GM18511 (cell line): ENCODE measurements around the gene AURKAIP1.

Experiments
- ATAC-seq: cut with Tn5 transposase; IDR thresholded peaks from one replicate; pipeline ENCODE4 v1.9.1; 2021; ENCODE audit warnings: mild to moderate bottlenecking, moderate library complexity; ENCODE audit not compliant: unreplicated experiment

Gene AURKAIP1

DNA sequence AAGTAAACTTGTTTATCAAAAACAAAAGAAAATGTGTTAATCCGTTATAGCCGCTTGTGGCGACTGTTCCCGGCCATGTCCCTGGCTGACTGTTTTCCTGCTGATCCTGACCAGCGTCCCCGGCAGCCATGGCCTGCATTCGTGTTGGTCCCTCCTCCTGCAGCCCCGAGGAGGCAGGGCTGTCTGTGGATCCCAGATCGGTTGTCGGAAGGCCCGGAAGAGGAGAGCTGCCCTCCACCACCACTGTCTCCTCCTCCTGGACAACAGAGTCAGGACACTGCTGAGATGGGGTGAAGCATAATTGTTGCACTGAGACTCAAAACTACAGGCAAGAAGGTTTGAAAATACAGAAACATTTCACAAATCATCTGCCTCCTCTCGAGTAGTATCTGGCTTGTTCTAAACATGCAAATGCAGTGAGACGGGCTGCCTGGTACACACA, 13.0 kb downstream of the AURKAIP1 start:
- no peak for ATAC-seq

DNA sequence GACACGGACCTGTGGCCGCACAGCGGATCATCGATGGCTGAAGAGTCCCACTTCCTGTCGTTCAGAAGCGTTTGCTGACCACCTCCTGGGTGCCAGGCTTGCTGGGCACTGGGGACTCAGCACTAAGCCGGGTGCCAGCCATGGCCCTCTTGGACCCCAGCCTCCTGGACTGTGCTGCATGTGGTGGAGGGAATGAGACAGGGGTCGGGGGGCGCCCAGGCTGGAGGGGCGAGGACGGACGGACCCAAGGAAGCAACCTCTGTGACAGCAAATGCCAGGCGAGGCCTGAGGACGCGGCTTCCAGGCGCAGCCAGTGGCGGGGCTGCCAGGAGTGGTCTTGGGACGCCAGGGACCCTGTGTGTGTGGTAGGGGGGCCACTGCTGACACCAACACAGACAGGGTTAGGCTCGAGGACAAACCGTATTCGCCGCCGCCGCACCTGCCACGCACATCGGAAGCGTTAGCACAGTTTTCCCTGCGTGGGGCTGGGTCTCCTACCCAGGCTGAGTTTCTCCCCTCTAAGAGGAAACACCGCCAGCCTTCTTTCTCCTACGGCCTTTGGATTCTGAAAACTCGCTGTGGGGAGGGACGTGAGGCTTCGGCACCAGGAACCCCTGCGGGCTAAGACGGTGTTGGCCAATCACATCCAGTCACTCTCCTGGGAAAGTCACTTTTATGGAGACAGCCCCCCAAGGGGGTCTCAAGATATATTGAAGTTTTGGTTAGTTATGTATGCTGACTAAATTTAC, 13.6 kb downstream of the AURKAIP1 start:
- ATAC-seq: no peak

DNA sequence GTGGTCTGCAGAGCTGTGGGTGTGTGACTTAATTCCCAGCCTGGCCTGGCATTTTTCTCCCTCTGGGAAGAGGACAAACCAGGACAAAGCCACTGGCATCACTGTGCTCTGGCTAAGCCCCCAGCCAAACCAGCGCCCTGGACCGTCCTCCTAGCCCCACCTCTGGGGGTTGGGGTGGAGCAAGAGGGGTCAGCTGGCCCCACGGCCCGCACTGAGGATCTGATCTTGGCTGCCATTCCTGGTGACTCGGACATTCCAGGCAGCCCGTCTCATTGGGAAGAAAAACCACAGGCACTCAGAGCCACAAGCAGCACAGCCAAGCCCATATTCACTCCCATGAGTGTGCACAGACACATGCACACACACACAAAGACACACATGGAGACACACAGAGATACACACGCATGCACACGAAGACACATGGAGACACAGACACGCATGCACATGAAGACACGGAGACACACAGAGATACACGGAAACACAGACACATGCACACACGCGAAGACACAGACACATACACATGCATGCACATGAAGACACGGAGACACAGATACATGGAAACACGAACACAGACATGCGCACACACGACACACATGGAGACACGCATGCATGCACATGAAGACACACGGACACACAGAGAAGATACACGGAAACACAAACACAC, 14.4 kb downstream of the AURKAIP1 start:
- ATAC-seq: no peak

DNA sequence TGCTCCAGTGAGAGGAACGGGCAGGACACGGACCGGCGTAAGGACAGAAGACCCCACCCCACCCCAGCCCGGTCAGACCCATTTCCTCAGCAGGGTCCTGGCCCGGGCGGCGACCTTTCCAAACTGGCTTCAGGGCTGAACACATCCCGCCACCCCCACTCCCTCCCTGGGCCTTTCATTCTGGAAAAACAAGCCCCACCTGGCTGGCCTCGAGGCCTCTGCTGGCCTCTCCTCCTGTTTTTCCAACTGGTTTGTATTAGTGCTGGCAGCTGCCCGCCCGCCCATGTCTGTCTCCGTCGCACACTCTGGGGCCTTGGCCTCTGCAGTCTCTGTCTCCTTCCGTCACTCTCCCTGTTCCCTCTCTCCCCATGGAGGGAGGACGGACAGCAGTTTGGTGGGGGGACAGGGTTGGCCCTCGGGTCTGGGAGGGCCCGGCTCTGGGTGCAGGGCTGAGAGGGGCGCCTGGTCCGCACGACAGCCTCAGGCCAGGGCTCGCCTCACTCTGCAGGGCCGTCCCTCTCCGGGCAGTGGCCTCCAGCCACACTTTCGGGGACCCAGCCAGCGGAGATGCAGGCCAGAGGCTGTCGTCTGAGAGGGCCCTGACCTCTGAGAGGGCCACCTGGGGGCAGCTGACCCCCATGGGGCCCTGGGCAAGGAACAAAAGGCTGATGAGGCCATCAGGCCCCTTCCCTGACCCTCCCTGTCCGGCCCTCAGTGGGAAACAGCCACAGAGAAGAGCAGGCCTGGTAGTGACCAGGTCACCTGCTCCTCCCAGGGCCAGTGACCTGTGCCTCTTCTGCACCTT, 15.1 kb downstream of the AURKAIP1 start:
- no peak for ATAC-seq

DNA sequence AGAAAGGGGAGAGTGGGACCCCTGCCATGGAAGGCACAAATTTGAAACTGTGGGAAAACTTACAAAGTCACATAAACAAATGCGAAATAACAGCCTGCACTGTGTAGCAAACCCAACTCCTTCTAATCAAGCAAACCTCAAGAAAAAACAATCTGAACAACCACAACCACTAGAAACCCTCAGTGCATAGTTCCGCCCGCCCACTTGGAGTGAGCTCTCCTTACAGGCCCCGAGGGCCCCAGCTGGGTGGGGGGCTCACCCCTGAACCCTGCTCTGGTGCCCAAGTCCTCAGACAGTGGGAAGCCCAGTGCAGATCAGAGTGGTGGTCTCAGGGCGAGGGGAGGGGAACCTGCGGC, 15.7 kb downstream of the AURKAIP1 start:
- no peak for ATAC-seq

DNA sequence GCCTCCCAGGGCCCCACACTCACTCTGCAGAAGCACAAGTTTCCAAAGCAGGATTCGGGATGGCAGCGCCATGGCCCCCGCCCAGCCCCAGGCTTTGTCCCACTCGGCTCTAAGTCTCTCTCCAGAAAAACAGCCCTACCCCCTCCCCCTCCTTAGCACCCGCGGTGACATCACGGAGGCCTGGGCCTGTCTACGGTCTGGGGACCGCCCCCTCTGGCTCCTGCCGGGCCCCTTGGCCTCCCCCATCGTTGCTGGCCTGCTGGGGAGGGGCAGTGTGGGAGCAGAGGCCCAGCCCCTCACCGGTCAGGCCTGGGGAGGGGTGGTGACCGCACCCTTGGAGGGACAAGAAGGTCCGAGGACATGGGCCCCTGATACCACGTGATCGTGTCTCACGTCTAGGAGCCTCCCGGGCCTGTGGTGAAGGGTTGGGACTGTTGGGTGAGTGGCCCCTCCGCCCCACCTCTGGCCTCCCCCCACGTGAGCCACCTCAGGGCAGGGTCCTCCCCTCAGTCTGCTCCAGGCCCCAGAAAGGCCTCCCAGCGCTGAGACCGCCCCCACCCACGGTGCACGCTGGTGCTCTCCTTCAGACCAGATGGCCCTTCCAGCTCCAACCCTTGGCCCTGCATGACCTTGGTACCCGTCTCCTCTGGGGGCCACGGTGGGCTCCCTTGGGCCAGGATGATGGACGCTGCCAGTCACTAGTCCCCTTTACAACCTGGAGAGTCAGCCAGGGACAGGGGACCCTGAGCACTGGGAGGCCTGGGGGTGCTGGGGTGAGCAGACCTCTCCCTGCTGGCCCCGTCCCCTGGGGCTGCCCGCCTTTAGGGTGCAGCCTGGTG, 16.4 kb downstream of the AURKAIP1 start, which contains the start of gene MXRA8:
TSS of gene MXRA8 (minus strand) at position 123 of the 839 bp plus-strand sequence. CDS start at position 72, 51 bp downstream.
- ATAC-seq: no peak

DNA sequence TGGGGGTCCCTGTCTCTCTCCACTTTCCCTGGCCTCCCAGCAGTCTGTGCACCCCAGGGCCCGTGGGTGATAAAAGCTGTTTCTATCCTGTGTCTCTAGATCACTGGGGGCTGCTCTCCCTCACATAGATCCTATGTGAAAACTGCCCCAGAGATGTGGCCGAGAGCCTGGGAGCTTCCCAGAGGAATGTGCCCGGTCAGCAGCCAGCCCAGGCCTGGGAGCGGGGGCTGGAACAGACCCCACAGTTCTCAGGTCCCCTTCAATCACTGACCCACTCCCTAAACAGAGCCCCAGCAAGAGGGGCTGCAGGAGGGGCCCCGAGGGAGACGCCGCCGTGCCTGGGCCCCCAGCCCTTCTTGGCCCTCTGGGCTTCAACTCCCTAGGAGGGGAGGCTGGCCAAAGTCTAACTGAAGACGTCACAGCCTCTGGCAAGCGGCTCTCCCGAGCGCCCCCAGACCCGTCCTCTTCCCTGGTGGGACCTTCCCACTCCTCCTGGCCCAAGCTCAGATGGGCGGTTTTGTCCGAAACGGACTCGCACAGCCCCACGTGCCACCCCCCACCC, 17.1 kb downstream of the AURKAIP1 start:
- no peak for ATAC-seq

DNA sequence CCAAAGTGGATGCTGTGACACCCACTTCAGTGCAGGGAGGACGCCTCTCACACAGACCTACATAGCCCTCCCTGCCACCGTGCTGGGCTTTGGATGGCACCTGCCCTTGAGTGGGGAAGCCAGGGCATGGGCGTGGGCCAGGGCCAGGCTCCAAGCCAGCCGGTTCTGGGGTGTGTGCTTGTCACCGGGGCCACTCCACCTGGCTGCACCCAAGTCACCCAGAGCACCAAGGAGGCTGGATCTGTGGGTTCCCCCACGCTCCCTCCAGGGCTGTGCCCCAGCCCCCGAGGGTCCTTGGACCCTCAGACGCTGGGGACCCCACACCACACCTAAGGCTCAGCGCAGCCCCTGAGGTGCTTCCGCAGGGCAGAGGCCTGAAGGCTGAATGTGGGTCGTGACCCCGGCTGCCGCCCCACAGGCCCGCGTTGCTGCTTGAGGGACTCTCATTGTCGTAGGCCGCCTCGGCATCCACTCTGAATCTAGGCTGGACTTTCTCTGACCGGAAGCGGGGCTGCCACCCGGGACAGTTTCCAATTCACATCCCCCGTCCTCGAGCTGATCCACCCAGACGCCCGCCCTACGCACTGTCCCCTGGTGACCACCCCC, 18.1 kb downstream of the AURKAIP1 start:
- no peak for ATAC-seq

DNA sequence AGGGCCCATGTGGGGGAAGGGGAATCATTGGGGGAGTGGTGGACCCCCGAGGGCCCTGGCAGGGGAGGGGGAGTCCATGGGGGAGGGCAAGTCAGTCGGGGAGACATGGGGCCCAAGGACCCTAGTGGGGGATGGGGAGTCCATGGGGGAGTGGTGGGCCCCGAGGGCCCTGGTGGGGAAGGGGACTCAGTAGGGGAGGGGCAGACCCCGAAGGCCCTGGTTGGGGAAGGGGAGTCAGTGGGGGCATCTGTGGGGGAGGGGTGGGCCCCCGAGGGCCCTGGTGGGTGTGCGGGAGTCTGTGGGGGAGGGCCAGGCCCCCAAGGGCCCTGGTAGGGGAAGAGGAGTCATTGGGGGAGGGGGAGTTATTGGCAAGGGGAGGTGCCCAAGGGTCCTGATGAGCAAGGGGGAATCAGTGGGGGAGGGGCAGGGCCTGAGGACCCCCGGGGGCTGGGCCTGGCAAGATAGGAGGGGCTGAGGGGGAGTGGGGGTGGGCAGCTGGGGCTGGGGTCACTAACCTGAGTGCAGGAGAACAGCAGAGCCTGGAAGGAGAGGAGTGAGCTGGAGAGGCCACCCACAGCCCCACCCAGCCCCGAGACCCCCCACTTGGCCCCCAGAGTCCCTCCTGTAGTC, 18.7 kb downstream of the AURKAIP1 start:
- no peak for ATAC-seq

DNA sequence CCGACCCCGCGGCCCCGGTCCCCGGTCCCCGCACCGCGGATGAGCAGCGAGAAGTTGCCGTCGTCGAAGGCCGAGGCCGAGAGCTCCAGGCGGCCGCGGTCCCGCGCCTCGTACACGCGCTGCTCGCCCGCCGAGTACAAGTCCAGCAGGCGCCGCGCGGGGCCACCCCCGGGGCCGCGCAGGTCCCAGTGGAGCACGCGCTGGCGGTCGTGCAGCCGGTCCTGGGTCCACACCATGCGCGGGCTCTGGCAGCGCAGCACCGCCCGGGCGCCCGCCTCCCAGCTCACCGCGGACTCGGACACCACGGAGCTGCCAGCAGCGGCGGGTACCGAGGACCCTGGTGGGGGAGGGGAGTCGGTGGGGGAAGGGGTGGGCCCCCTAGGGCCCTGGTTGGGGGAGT, 19.6 kb downstream of the AURKAIP1 start:
- no peak for ATAC-seq

DNA sequence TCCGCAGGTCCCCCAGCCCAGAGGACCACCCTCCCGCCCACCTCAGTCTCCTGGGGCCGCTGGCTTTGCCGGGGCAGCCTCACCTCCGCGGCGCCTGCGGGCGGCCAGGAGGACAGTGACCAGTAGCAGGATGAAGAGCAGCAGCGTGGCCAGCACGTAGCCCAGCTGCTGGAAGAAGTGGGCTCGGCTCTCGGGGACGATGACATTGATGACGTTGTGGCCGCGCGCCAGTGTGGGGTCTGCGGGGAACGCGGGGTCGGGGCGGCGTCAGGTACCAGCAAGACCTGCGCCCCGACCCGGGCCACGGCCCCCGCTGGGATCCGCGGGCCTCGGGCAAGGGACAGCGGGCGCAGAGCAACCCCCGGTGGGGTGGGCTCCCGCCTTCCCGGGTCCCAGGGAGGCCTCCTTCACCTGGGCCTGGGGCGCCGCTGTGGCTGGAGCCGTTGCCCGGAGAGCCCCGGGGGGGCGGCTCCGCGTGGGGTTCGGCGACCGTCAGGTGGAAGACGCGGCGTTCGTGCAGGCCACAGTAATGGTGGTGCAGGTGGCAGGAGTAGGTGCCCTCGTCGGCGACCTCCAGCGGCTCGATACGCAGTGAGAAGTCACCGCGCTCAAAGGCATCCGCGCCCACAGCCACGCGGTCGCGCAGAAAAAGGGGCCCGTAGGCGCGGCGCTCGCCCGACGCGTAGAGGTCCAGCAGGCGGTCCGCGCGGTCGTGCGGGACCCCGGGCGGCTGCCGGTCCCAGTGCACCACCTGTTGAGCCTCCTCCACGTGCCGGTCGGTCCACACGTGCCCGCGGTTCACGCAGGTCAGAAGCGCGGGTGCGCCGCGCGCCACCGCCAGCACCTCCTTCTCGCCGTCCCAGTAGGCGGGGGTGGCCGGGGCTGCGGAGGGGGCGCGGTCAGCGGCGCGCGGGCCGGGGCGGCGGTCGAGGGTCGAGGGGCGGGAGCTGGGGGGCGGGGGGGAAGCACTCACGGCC, 20.4 kb downstream of the AURKAIP1 start:
- no peak for ATAC-seq

DNA sequence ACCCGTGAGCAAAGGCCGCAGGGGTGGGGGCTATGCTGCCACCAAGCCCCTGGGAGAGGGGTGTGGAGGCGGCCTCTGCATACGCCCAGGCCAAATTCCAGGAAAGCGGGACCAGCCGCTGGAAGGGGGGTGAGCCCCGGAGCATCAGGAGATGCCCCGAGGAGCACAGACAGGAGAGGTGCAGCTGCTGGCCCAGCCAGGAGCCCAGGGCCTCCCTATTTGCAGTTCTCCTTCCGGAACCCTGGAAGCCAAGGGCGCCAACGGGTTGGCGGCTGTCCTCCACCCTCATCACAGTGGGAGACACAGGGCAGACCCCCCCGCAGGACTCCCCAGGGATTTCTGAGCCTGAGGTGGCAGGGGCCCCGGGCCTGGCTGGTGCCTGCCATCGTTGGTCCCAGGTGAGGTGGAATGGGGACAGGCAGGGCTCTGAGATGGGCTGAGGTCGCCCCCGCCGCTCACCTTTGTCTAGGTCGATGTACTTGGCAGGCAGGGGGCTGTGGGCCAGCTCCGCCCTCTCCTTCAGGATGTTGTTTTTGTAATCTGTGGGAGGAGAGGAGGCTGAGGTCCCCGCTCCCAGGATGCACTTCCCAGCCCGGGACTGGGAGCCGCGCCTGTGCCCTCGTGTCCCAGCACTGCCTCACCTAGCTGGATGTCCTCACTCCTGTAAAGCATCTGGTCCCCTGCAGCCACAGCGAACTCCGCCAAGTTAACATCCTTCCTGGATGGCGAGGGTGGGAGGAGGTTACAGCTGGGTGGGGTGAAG, 21.4 kb downstream of the AURKAIP1 start:
- ATAC-seq: no peak

DNA sequence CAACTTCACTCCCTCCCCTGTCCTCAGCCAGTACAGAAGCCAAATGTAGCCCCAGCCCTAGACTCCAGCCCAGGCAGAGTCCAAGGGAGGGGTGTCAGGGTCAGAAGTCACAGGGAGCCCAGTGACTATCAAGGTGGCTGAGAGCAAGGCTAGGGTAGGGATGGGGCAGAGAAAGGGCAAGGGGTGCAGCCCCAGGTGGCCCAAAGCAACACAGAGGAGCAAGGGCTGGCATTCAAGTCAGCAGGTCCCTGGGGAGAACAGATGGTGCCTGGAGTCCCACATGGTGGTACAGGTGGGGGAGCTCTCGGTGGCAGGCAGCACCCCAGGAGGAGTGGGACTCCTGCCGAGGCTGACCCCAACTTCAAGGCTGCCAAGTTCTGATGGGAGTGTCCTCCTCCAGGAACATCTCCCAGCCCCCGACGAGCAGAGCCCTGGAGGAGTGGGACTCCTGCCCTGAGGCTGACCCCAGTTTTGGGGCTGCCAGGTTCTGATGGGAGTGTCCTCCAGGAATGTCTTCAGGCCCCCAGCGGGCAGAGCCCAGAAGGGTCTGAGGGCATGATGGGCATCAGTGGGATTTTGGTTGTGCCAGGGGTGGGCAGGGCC, 22.1 kb downstream of the AURKAIP1 start:
- no peak for ATAC-seq

DNA sequence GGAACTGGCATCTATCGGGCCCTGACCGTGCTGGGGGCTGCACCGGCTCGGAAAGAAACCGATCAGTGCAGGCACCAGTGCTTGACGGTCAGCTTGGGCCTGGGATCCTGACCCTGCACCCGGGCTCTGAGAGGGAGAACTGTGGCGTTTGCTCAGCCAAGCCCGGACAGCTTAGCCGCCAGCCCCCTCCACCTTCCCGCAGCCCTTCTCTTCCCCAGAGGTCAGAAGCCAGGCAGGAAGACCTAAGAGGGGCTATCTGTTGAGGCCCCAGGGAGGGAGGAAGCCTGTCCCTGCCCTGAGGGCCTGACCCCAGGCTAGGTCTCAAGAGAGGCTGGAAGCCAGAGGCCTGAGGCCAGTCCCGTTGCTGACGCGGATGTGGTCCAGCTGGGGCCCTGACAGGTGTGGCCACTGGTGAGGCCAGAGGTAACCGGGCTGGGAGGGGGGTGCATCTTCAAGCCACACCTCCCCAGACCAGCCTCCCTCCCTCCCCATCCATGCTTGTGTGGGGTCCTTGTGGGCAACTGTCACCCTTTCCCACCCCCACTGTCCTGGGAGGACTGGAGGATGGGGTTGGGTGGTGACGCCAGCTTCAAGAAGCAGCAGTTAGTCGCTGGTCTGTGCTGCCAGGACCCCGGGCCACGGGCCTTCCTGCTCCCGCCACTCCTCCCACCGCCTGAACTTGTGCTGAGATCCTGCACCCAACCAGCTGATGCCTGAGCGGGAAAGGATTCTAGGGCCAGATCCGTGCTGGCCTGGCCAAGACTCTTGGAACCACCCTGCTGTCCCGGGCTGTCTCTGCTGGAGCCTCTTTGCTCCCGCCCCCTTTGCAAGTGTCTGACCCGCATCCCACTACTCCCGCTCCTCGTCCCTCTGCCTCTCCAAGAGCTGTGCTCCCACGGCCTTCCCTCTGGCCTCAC, 23.2 kb downstream of the AURKAIP1 start:
- ATAC-seq: no peak

DNA sequence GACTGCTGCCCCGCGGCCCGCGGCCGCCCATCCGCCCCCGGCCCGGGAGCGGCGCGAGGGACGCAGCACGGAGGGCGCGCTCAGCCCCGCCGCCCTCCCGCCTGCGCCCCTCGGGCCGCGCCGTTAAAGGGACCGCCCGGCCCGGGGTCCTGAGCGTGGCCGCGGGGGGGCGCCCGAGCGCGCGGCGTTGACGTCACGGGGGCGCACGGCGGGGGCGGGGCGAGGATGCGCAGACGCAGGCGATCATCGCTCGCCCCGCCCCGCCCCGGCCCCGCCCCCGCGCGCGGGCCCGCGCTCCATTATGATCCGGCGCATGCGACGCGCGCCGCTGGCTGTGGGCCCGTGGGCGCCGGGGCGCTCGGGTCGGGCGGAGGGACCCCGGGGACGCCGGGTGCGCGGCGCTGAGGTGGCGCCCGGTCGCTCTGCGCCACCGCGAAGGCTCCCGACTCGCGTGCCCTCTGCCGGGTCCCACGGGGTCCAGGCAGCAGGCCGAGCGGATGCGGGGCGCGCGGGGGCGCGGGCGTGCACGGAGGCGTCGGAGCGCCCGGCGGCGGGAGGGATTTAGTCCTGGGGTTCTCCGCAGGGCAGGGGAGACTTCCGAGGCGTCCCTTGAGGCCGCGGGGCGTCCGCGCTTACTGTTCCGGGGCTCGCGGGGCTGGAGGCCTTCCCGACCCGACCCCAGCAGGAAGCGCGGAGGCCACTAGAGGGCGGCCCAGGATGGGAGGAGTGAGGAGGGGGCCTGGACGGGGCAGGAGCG, 25.6 kb downstream of the AURKAIP1 start, which contains the start of gene DVL1:
TSS of gene DVL1 (minus strand) at position 163 of the 757 bp plus-strand sequence. CDS start 353 bp downstream, outside the sequence.
- ATAC-seq: peak; percentile 77
